Activated CD8-positive, alpha-beta T cell treated with anti-CD3 and anti-CD28 coated beads for 36 hours (primary cell): ENCODE data around the gene MYBPC1. TPM values are rescaled to one million over a fixed set of nuclear protein-coding genes. Genes with fewer than 3 reads are reported as not detected.

Experiments used
- ATAC-seq: fragments of 200-7000 bp; cut with Tn5 transposase; one replicate; pipeline ENCODE4 v1.10.0; 2021; ENCODE audit warnings: mild to moderate bottlenecking, moderate library complexity
- CTCF ChIA-PET: fragments of 350-600 bp; sonication (Branson Sonifier 250); formaldehyde crosslinking; loops from one replicate; lab custom pipeline; 2021; ENCODE audit warnings: antibody characterized with exemption; lab: Charles Lee
- POLR2A ChIA-PET: fragments of 350-600 bp; sonication (Branson Sonifier 250); formaldehyde crosslinking; loops from one replicate; lab custom pipeline; 2021; ENCODE audit warnings: antibody characterized with exemption; lab: Charles Lee
- DNase-seq: peaks from one replicate; pipeline ENCODE4 v3.0.0-alpha.2; 2020
- H3K27ac Mint-ChIP-seq: one replicate; pipeline ENCODE4 v1.8.0; 2021; ENCODE audit warnings: mild to moderate bottlenecking, mixed read lengths
- H3K27me3 Mint-ChIP-seq: one replicate; pipeline ENCODE4 v1.8.0; 2021; ENCODE audit warnings: mixed read lengths
- H3K36me3 Mint-ChIP-seq: one replicate; pipeline ENCODE4 v1.8.0; 2021; ENCODE audit warnings: low read depth, mixed read lengths
- H3K4me1 Mint-ChIP-seq: one replicate; pipeline ENCODE4 v1.8.0; 2021; ENCODE audit warnings: low read depth, mixed read lengths
- H3K4me3 Mint-ChIP-seq: one replicate; pipeline ENCODE4 v1.8.0; 2021; ENCODE audit warnings: mild to moderate bottlenecking, moderate library complexity, mixed read lengths
- H3K9me3 Mint-ChIP-seq: one replicate; pipeline ENCODE4 v1.8.0; 2021; ENCODE audit warnings: mixed read lengths
- intact Hi-C: fragments of 100-400 bp; cut with micrococcal nuclease; formaldehyde crosslinking; loops from one replicate; pipeline ENCODE4 v1.10.0; 2022
- total RNA-seq, 2 experiments: library from RNA; stranded (reverse); gene quantifications; one replicate each; pipeline ENCODE4 v1.2.3, GENCODE V29; 2021
- TF ChIP-seq, protein P1 (sequence below): fragments of 200-600 bp; IDR thresholded peaks from one replicate; pipeline ENCODE4 v1.8.0; 2022; ENCODE audit warnings: antibody characterized with exemption, mild to moderate bottlenecking

Gene MYBPC1
- total RNA-seq, 2 experiments from 2014 or later, result not detected

- no peak for DNase-seq
- H3K27ac Mint-ChIP-seq, result no peak overlapping the region
- H3K4me1 Mint-ChIP-seq, result peaks cover 17% of the 10 kb centered on the region
- H3K9me3 Mint-ChIP-seq, result no peaks in the 10 kb centered on the region
- no peaks in the 10 kb centered on the region for H3K36me3 Mint-ChIP-seq
- H3K4me3 Mint-ChIP-seq, result no peak overlapping the region
- no peak for ATAC-seq
- TF ChIP-seq, protein P1, sequence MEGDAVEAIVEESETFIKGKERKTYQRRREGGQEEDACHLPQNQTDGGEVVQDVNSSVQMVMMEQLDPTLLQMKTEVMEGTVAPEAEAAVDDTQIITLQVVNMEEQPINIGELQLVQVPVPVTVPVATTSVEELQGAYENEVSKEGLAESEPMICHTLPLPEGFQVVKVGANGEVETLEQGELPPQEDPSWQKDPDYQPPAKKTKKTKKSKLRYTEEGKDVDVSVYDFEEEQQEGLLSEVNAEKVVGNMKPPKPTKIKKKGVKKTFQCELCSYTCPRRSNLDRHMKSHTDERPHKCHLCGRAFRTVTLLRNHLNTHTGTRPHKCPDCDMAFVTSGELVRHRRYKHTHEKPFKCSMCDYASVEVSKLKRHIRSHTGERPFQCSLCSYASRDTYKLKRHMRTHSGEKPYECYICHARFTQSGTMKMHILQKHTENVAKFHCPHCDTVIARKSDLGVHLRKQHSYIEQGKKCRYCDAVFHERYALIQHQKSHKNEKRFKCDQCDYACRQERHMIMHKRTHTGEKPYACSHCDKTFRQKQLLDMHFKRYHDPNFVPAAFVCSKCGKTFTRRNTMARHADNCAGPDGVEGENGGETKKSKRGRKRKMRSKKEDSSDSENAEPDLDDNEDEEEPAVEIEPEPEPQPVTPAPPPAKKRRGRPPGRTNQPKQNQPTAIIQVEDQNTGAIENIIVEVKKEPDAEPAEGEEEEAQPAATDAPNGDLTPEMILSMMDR, result no peak
- CTCF ChIA-PET, result no interaction called here
- POLR2A ChIA-PET, result no interaction called here
- peaks cover 17% of the 10 kb centered on the region for H3K27me3 Mint-ChIP-seq
- intact Hi-C loops, result no loop called here
These were observed 43.2 kb downstream of the MYBPC1 start for GRCh38 chr12:101637936-101638335.

DNA sequence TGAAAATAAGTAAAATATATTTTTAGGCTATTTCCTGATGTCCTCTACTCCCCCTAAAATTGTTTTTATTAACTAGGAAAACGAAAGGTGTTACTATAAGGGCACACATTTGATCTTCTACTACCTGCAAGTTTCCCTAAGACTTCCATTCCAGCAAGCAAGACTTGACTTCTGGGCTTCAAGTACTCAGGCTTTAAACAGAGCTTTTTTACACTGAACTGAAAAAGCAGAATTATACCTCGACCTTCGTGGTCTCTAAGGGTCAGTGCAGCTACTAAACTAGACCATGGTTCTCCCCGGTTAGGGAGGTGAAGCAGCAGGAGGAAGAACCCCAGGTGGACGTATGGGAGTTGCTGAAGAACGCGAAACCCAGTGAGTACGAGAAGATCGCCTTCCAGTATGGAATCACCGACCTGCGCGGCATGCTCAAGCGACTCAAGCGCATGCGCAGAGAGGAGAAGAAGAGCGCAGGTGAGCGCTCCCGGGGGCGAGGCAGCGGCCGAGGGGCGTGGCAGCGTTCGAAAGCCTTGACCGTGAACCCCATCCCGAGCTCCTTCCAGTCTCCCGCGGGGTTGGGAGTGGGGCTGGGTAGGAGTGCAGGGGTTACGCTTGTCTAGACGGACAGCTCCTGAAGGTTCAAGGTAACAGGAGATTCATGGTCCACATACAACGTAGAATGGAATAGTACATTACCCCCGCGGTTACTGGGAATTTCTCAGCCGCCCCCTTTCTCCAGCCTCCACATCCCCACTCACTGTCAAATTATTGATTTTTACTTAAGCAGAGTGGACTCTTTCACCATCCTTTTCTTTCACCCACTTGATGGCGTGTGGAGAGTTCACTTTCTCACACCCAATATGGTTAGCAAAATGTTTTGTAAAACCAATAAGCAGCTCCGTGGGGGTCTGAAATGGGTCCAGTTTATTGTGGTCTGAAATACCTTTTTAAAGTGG is 47.6 kb downstream of the MYBPC1 start:
- ChIA-PET POLR2A (no interaction called here), CTCF (interaction anchor here (1.5 kb wide), 1 partner anchor 28 kb away, joined by 3 read pairs; no protein-coding TSS in a partner anchor)
- ATAC-seq, result no peak
- Mint-ChIP-seq H3K36me3 (no peaks in the 10 kb centered on the region), H3K4me1 (peaks cover 4% of the 10 kb centered on the region), H3K9me3 (no peaks in the 10 kb centered on the region), H3K4me3 (peak overlapping the region; percentile 13), H3K27ac (no peak overlapping the region), H3K27me3 (peaks cover 18% of the 10 kb centered on the region)
- TF ChIP-seq, protein P1, result no peak
- intact Hi-C loops, result no loop called here
- peak; percentile 3 for DNase-seq

DNA sequence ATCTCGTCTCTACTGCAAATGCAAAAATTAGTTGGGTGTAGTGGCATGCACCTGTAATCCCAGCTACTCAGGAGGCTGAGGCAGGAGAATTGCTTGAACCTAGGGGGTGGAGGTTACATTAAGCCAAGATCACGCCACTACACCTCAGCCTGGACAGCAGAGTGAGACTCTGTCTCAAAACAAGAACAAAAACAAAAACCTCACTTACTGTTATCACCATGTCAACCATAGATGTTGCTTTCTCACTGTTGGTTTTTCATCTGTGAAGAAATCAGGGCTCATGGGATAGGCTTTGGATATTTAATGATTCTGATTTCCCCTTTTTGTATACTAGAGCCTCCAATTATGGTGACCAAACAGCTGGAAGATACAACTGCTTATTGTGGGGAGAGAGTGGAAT is 52.9 kb downstream of the MYBPC1 start:
- CTCF ChIA-PET, result interaction anchor here (0.8 kb wide), 1 partner anchor 18 kb away, joined by 3 read pairs; no protein-coding TSS in a partner anchor
- DNase-seq, result no peak
- H3K9me3 Mint-ChIP-seq, result no peaks in the 10 kb centered on the region
- no peak for ATAC-seq
- H3K27me3 Mint-ChIP-seq, result peaks cover 15% of the 10 kb centered on the region
- TF ChIP-seq, protein P1, result no peak
- no peak overlapping the region for H3K4me3 Mint-ChIP-seq
- POLR2A ChIA-PET, result interaction anchor here (0.6 kb wide), 1 partner anchor 44 kb away, joined by 3 read pairs; no protein-coding TSS in a partner anchor
- H3K27ac Mint-ChIP-seq, result no peak overlapping the region
- intact Hi-C loops, result no loop called here
- no peaks in the 10 kb centered on the region for H3K36me3 Mint-ChIP-seq
- peaks cover 4% of the 10 kb centered on the region for H3K4me1 Mint-ChIP-seq

GRCh38 chr12:101648195-101648594 is 53.4 kb downstream of the MYBPC1 start:
- TF ChIP-seq, protein P1, result no peak
- Mint-ChIP-seq H3K27me3 (peaks cover 14% of the 10 kb centered on the region), H3K9me3 (no peaks in the 10 kb centered on the region), H3K4me1 (peaks cover 4% of the 10 kb centered on the region), H3K27ac (no peak overlapping the region), H3K4me3 (no peak overlapping the region), H3K36me3 (no peaks in the 10 kb centered on the region)
- ATAC-seq (peak; percentile 74), DNase-seq (no peak)
- POLR2A ChIA-PET, result interaction anchor here (0.6 kb wide), 1 partner anchor 44 kb away, joined by 3 read pairs; no protein-coding TSS in a partner anchor
- intact Hi-C loops, result no loop called here
- CTCF ChIA-PET, result no interaction called here
